K562 (cell line): Measurements from ENCODE around the gene CENPU. TPM values are rescaled to one million over a fixed set of nuclear protein-coding genes. Genes with fewer than 3 reads are reported as not detected.
A peak's percentile ranks its signal among the peaks of the same experiment; 100 is the strongest.

Experiments used
- ATAC-seq: fragments of 200-7000 bp; cut with Tn5 transposase; 3 replicates; pipeline ENCODE4 v1.9.1; 2020; ENCODE audit warnings: moderate library complexity
- BruUV-seq: library from RNA; stranded (reverse); fragments of 400-500 nt; replicated peaks from 2 replicates; lab custom pipeline; 2021; lab: Mats Ljungman, UMichigan
- CTCF ChIA-PET: fragments of 300-600 bp; formaldehyde crosslinking; extraction: SDS; loops from one replicate; lab custom pipeline; 2021; ENCODE audit warnings: low intra/inter-chr PET ratio; lab: Yijun Ruan, JAX
- POLR2A ChIA-PET: fragments of 300-600, 350-650 bp; sonication (Branson Sonifier 250); formaldehyde crosslinking; extraction: SDS; loops from one replicate; lab custom pipeline; 2021; ENCODE audit warnings: antibody characterized with exemption, inconsistent platforms; lab: Yijun Ruan, JAX
- DNase-seq, 4 experiments: peaks; one replicate each; pipeline versions ENCODE4 v3.0.0 to v3.0.0-alpha.2; 2011 to 2018; ENCODE audit warnings: low spot score in 3 of 4, mixed read lengths in 3 of 4; ENCODE audit errors: extremely low read depth in 1 of 4
- FAIRE-seq: peaks from 2 replicates; lab custom pipeline; 2011; peaks lifted over from hg19 to GRCh38; lab: Jason Lieb, UNC
- H2AFZ ChIP-seq: 2 replicates; pipeline ENCODE4 v1.6.0; 2011; ENCODE audit warnings: low read depth, low read length, control low read depth, inconsistent platforms
- H3K27ac ChIP-seq: fragments of 200-600 bp; 3 replicates; pipeline ENCODE4 v1.8.0; 2011; ENCODE audit warnings: low read depth, mild to moderate bottlenecking, control low read depth, inconsistent platforms, low read length, moderate library complexity, mixed read lengths; ENCODE audit errors: extremely low read depth
- H3K27me3 ChIP-seq, 2 experiments: fragments of 300-600 bp in 1 of 2; 2 replicates in 1 of 2; 3 replicates in 1 of 2; pipeline versions ENCODE4 v1.6.0 to v1.8.0; 2011; ENCODE audit warnings: inconsistent platforms in 2 of 2, low read length in 2 of 2, mild to moderate bottlenecking in 1 of 2, mixed read lengths in 1 of 2, moderate library complexity in 1 of 2; ENCODE audit not compliant: control insufficient read depth in 2 of 2, insufficient read depth in 2 of 2
- H3K36me3 ChIP-seq: fragments of 300-600 bp; 3 replicates; pipeline ENCODE4 v1.8.0; 2011; ENCODE audit warnings: mild to moderate bottlenecking, low read length, inconsistent platforms; ENCODE audit not compliant: control insufficient read depth, insufficient read depth
- H3K4me1 ChIP-seq, 2 experiments: fragments of 200-600 bp in 1 of 2; replicated peaks in 1 of 2; 2 replicates in 1 of 2; 3 replicates in 1 of 2; pipeline versions ENCODE4 v1.5.1 to v1.8.0; 2011; ENCODE audit warnings: inconsistent platforms in 2 of 2, low read length in 2 of 2, mild to moderate bottlenecking in 1 of 2, mixed read lengths in 1 of 2, moderate library complexity in 1 of 2; ENCODE audit not compliant: control insufficient read depth in 2 of 2, insufficient read depth in 2 of 2
- H3K4me2 ChIP-seq: 2 replicates; pipeline ENCODE4 v1.6.1; 2011; ENCODE audit warnings: low read length, control low read depth, inconsistent platforms, mixed read lengths; ENCODE audit not compliant: insufficient read depth
- H3K4me3 ChIP-seq: fragments of 200-600 bp; sonication (generic), shearing (Covaris generic); 2 replicates; pipeline ENCODE4 v1.5.1; 2016; ENCODE audit warnings: control low read depth, inconsistent platforms
- H3K79me2 ChIP-seq: fragments of 200-600 bp; 3 replicates; pipeline ENCODE4 v1.8.0; 2011; ENCODE audit warnings: low read length, inconsistent platforms; ENCODE audit not compliant: control insufficient read depth, insufficient read depth
- H3K9ac ChIP-seq, 2 experiments: 2 replicates each; pipeline versions ENCODE4 v1.6.0 to v1.6.1; 2011; ENCODE audit warnings: low read depth in 2 of 2, low read length in 2 of 2, control low read depth in 1 of 2, inconsistent platforms in 1 of 2, mild to moderate bottlenecking in 1 of 2, mixed read lengths in 1 of 2; ENCODE audit not compliant: insufficient read depth in 1 of 2
- H3K9me1 ChIP-seq: one replicate; pipeline ENCODE4 v1.6.0; 2011; ENCODE audit warnings: inconsistent platforms, mild to moderate bottlenecking, low read length, moderate library complexity; ENCODE audit not compliant: control insufficient read depth, insufficient read depth
- H3K9me3 ChIP-seq: replicated peaks from 2 replicates; pipeline ENCODE4 v1.5.1; 2011; ENCODE audit warnings: low read depth, low read length, inconsistent platforms; ENCODE audit not compliant: control insufficient read depth, insufficient read depth
- H4K20me1 ChIP-seq: replicated peaks from 2 replicates; pipeline ENCODE4 v1.6.1; 2011; ENCODE audit warnings: low read length, inconsistent platforms, mixed read lengths; ENCODE audit not compliant: control insufficient read depth, insufficient read depth
- BACH1 ChIP-seq: fragments of 200-800 bp; sonication (Bioruptor generic); IDR thresholded peaks from 2 replicates; pipeline ENCODE4 v1.6.1; 2016; ENCODE audit warnings: missing genetic modification characterization, missing compliant biosample characterization
- GABPB1 ChIP-seq: sonication (generic); formaldehyde crosslinking; IDR thresholded peaks from 2 replicates; pipeline ENCODE4 v1.8.0; 2022; ENCODE audit warnings: mild to moderate bottlenecking, missing genetic modification reagents
- HCFC1 ChIP-seq: IDR thresholded peaks from 2 replicates; pipeline ENCODE4 v1.6.1; 2012; ENCODE audit warnings: low read depth, low read length, improper control_type of control experiment
- HEY1 ChIP-seq: fragments of 250-450 bp; sonication (Bioruptor Pico); IDR thresholded peaks from 2 replicates; pipeline ENCODE4 v1.5.0; 2020; ENCODE audit warnings: mild to moderate bottlenecking, moderate library complexity, borderline replicate concordance
- HMG20A ChIP-seq: fragments of 450-650 bp; formaldehyde crosslinking; conservative IDR thresholded peaks from 2 replicates; pipeline ENCODE4 v1.4.0; 2020; ENCODE audit warnings: mild to moderate bottlenecking, mixed read lengths
- HNRNPL ChIP-seq: fragments of 200-400 bp; formaldehyde crosslinking; IDR thresholded peaks from 2 replicates; pipeline ENCODE4 v1.6.1; 2017; ENCODE audit warnings: low read depth, mild to moderate bottlenecking, low read length
- JUN ChIP-seq, 2 experiments: sonication (generic) in 1 of 2; formaldehyde crosslinking in 1 of 2; IDR thresholded peaks; 2 replicates each; pipeline versions ENCODE4 v1.6.1 to v1.8.0; 2012 to 2022; ENCODE audit warnings: borderline replicate concordance in 2 of 2, mild to moderate bottlenecking in 2 of 2, improper control_type of control experiment in 1 of 2, low read depth in 1 of 2, low read length in 1 of 2, missing genetic modification reagents in 1 of 2
- MTA2 ChIP-seq: fragments of 450-650 bp; IDR thresholded peaks from 2 replicates; pipeline ENCODE4 v1.6.1; 2016; ENCODE audit warnings: low read depth
- TAF15 ChIP-seq: fragments of 200-400 bp; formaldehyde crosslinking; IDR thresholded peaks from 2 replicates; pipeline ENCODE4 v1.6.1; 2017; ENCODE audit warnings: mild to moderate bottlenecking, low read depth, low read length, moderate library complexity
- YY1 ChIP-seq, 3 experiments: IDR thresholded peaks; 2 replicates each; pipeline ENCODE4 v1.6.1; 2011; ENCODE audit warnings: low read length in 2 of 3, mild to moderate bottlenecking in 2 of 3, moderate library complexity in 2 of 3, borderline replicate concordance in 1 of 3, control low read depth in 1 of 3, low read depth in 1 of 3; ENCODE audit not compliant: insufficient read depth in 3 of 3, insufficient replicate concordance in 2 of 3, control insufficient read depth in 1 of 3, insufficient read length in 1 of 3; ENCODE audit errors: extremely low read depth in 1 of 3
- ZNF217 ChIP-seq: sonication (generic); formaldehyde crosslinking; IDR thresholded peaks from 2 replicates; pipeline ENCODE4 v1.8.0; 2022; ENCODE audit warnings: mild to moderate bottlenecking, missing genetic modification reagents
- ZNF41 ChIP-seq: fragments of 250-450 bp; sonication (Bioruptor Pico); conservative IDR thresholded peaks from 2 replicates; pipeline ENCODE4 v1.4.0; 2020; ENCODE audit warnings: mild to moderate bottlenecking
- WGBS: fragments of 100-300 bp; shearing (Covaris generic); methylation state at CpG from one replicate; pipeline ENCODE4 v1.1.6; 2016; ENCODE audit warnings: low coverage, mixed read lengths; ENCODE audit not compliant: insufficient coverage; ENCODE audit errors: missing lambda C conversion rate; 5-methylcytosine and 5-hydroxymethylcytosine counted together
- in situ Hi-C: fragments of 300-500 bp; cut with MboI; formaldehyde crosslinking; loops from 4 replicates; pipeline ENCODE4 v1.15.0; 2018; ENCODE audit warnings: inconsistent platforms, mixed read lengths
- intact Hi-C: fragments of 100-400 bp; cut with micrococcal nuclease; formaldehyde crosslinking; loops from 2 replicates; pipeline ENCODE4 v1.14.2; 2022
- polyA plus RNA-seq, 8 experiments: library from polyadenylated mRNA; depleted of rRNA in 4 of 8; stranded (reverse) in 5 of 8; unstranded in 3 of 8; fragments of >200 nt; fragmentation: Nextera tagmentation in 2 of 8; fragmentation: Illumina TruSeq in 1 of 8; extraction: Ambion mirVana in 2 of 8; extraction: Trizol in 1 of 8; gene quantifications; 2 replicates each; pipeline versions ENCODE4 v1.2.1 to v1.2.3, GENCODE V29; 2011 to 2014; ENCODE audit warnings: inconsistent platforms in 1 of 8, missing spikeins in 1 of 8
- total RNA-seq, 7 experiments: library from RNA; depleted of rRNA in 6 of 7; stranded (reverse); fragments of >200 nt in 6 of 7; fragmentation: Illumina TruSeq in 2 of 7; extraction: Trizol in 2 of 7; gene quantifications; 2 replicates each; pipeline versions ENCODE4 v1.2.1 to v1.2.3, GENCODE V29; 2011 to 2021; ENCODE audit warnings: low replicate concordance in 1 of 7
- TF ChIP-seq, protein P1 (sequence below): fragments of 450-650 bp; IDR thresholded peaks from 2 replicates; pipeline ENCODE4 v1.7.0; 2016; ENCODE audit warnings: borderline replicate concordance
- TF ChIP-seq, protein P2 (sequence below): fragments of 450-650 bp; IDR thresholded peaks from 2 replicates; pipeline ENCODE4 v1.6.1; 2018; ENCODE audit warnings: mild to moderate bottlenecking, low read depth; ENCODE audit not compliant: partially characterized antibody

CENPU gene
- total and polyA plus RNA-seq, 9 of the 15 experiments (the other 6 are each of a cell fraction or from before 2014, with no cell fraction given): 39.4 to 98.7 (median 84.3) TPM

DNA sequence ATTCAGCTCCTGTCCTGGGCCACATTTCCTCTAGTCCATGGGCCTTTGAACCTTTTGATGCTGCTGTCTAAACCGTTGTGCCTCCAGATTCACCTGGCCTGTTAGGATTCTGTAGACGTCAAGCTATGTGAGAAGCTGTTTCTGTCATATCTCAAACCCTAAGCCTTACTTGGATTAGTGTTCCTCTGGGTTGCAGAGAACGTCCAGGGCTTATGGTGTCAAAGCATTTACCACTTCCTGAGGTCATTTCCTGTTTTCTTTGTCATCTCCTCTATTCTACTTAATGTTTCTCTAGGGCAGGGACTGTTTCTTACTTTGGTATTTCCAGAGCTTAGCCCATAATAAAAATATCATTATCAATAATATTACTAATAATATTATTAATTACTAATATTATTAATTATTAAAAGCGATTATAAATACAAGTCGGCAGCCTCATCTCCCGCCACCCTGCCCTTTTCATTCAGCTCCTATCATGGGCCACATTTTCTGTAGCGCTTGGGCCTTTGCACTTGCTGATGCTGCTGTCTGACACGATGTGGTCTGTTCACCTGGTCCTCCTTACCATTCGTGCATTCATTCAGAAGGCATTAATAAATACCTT lies 65.3 kb downstream of the CENPU start (continued):
- TF ChIP-seq, protein P1, sequence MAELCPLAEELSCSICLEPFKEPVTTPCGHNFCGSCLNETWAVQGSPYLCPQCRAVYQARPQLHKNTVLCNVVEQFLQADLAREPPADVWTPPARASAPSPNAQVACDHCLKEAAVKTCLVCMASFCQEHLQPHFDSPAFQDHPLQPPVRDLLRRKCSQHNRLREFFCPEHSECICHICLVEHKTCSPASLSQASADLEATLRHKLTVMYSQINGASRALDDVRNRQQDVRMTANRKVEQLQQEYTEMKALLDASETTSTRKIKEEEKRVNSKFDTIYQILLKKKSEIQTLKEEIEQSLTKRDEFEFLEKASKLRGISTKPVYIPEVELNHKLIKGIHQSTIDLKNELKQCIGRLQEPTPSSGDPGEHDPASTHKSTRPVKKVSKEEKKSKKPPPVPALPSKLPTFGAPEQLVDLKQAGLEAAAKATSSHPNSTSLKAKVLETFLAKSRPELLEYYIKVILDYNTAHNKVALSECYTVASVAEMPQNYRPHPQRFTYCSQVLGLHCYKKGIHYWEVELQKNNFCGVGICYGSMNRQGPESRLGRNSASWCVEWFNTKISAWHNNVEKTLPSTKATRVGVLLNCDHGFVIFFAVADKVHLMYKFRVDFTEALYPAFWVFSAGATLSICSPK: no peak
- no peak for TF ChIP-seq HEY1 (CRISPR knock-in tag)
- peak; percentile 58; the same call in 1 of the 2 replicates for TF ChIP-seq GABPB1
- no peak for TF ChIP-seq HNRNPL
- TF ChIP-seq TAF15: no peak
- TF ChIP-seq YY1 (IDR thresholded peaks at IDR 0.05; ENCODE audit: borderline replicate concordance in 1 of 3, control insufficient read depth in 1 of 3, extremely low read depth in 1 of 3, insufficient read depth in 3 of 3, insufficient read length in 1 of 3, insufficient replicate concordance in 2 of 3, low read depth in 1 of 3, low read length in 2 of 3): no peak

DNA sequence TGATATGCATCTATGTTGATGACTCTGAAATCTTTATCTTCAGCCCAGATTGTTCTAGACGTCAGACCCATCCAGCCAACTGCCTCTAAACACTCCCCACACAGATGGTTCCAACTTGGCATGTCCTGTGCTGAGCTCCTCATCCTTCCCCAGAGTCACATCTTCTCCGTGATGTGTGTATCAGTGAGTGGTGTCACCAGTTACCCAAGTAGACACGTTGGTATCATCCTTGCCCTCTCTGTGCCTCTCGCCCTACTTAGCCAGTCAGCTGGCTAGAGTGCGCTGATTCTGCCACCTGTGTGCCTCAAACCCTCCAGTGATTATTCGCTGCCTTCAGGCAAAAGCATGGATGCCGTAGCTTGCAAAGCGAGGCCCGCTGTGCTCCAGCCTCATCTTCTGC lies 65.8 kb downstream of the CENPU start:
- ATAC-seq (no peak), FAIRE-seq (no peak), DNase-seq (no peak)
- no peaks in the 10 kb centered on the region; a peak in 1 of 5 replicates for H3K4me1 ChIP-seq
- H3K27me3 ChIP-seq: no peaks in the 10 kb centered on the region
- H3K4me2 ChIP-seq: no peak overlapping the region
- H2AFZ ChIP-seq: no peak overlapping the region
- H3K36me3 ChIP-seq: peaks cover 28% of the 10 kb centered on the region; the same call in 2 of the 3 replicates
- H4K20me1 ChIP-seq: no peaks in the 10 kb centered on the region
- WGBS: 83% methylated on average over 8 of the region's 9 CpGs
- ChIA-PET POLR2A (interaction anchor here (0.7 kb wide), 1 partner anchor 9 kb away, joined by 3 read pairs; no protein-coding TSS in a partner anchor), CTCF (no interaction called here)
- no TSS peak for BruUV-seq
- H3K27ac ChIP-seq: no peak overlapping the region
- intact Hi-C loops: no loop called here
- in situ Hi-C loops: no loop called here
- no peak overlapping the region for H3K9ac ChIP-seq
- H3K4me3 ChIP-seq: no peak overlapping the region
- no peaks in the 10 kb centered on the region for H3K79me2 ChIP-seq
- no peaks in the 10 kb centered on the region for H3K9me1 ChIP-seq
- no peaks in the 10 kb centered on the region for H3K9me3 ChIP-seq
- TF ChIP-seq BACH1 (no peak), HCFC1 (no peak), ZNF217 (CRISPR knock-in tag) (no peak), ZNF41 (CRISPR knock-in tag) (no peak), HMG20A (no peak), MTA2 (no peak), JUN (IDR thresholded peaks at IDR 0.05; ENCODE audit: borderline replicate concordance, low read depth, low read length) (no peak), JUN (CRISPR knock-in tag; IDR thresholded peaks at IDR 0.05; ENCODE audit: borderline replicate concordance) (no peak)
- TF ChIP-seq, protein P1: no peak
- TF ChIP-seq, protein P2, sequence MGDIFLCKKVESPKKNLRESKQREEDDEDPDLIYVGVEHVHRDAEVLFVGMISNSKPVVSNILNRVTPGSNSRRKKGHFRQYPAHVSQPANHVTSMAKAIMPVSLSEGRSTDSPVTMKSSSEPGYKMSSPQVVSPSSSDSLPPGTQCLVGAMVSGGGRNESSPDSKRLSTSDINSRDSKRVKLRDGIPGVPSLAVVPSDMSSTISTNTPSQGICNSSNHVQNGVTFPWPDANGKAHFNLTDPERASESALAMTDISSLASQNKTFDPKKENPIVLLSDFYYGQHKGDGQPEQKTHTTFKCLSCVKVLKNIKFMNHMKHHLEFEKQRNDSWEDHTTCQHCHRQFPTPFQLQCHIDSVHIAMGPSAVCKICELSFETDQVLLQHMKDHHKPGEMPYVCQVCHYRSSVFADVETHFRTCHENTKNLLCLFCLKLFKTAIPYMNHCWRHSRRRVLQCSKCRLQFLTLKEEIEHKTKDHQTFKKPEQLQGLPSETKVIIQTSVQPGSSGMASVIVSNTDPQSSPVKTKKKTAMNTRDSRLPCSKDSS: no peak
